T-helper 17 cell (primary cell): ENCODE measurements around the gene NLRP5. TPM values are rescaled to one million over a fixed set of nuclear protein-coding genes. Genes with fewer than 3 reads are reported as not detected.
"Not testable (repeated sequence)": the region's sequence is repeated elsewhere in the genome, so short reads cannot be mapped to it uniquely, and the experiment has no call there.

Experiments used
- ATAC-seq: fragments of 150-1000 bp; cut with Tn5 transposase; 2 replicates; pipeline ENCODE4 v1.10.0; 2021; ENCODE audit warnings: mild to moderate bottlenecking, moderate library complexity
- DNase-seq, 3 donors: peaks; one replicate each; pipeline versions ENCODE4 v3.0.0 to v3.0.0-alpha.2; 2020 to 2021
- H3K9me3 ChIP-seq: one replicate; pipeline ENCODE4 v1.7.0; 2013; ENCODE audit warnings: low read length, mild to moderate bottlenecking; ENCODE audit not compliant: control insufficient read depth, poor library complexity, severe bottlenecking
- H3K27ac Mint-ChIP-seq: one replicate; pipeline ENCODE4 v1.8.0; 2022; ENCODE audit warnings: mild to moderate bottlenecking, moderate library complexity, mixed read lengths
- H3K27me3 Mint-ChIP-seq: one replicate; pipeline ENCODE4 v1.8.0; 2022; ENCODE audit warnings: mixed read lengths
- H3K36me3 Mint-ChIP-seq: one replicate; pipeline ENCODE4 v1.8.0; 2022; ENCODE audit warnings: low read depth, mixed read lengths
- H3K4me1 Mint-ChIP-seq: one replicate; pipeline ENCODE4 v1.8.0; 2022; ENCODE audit warnings: mild to moderate bottlenecking, mixed read lengths
- H3K4me3 Mint-ChIP-seq: one replicate; pipeline ENCODE4 v1.8.0; 2022; ENCODE audit warnings: mild to moderate bottlenecking, moderate library complexity, mixed read lengths
- total RNA-seq, 4 donors: library from RNA in 2 of 4; stranded (reverse) in 2 of 4; gene quantifications; one replicate each; pipeline ENCODE4 v1.2.3 and lab custom pipeline; 2022 to 2026

NLRP5 gene
- total RNA-seq, 2 donors from 2014 or later = not detected

- DNase-seq (no peak), ATAC-seq (no peak)
- no peaks in the 10 kb centered on the region for H3K9me3 ChIP-seq
- no peaks in the 10 kb centered on the region for H3K36me3 Mint-ChIP-seq
- H3K27ac Mint-ChIP-seq = no peak overlapping the region
- H3K4me3 Mint-ChIP-seq = no peak overlapping the region
- no peaks in the 10 kb centered on the region for H3K27me3 Mint-ChIP-seq
- H3K4me1 Mint-ChIP-seq = no peaks in the 10 kb centered on the region
These were observed 28.2 kb downstream of the NLRP5 start for GRCh38 chr19:56014765-56015164.

DNA sequence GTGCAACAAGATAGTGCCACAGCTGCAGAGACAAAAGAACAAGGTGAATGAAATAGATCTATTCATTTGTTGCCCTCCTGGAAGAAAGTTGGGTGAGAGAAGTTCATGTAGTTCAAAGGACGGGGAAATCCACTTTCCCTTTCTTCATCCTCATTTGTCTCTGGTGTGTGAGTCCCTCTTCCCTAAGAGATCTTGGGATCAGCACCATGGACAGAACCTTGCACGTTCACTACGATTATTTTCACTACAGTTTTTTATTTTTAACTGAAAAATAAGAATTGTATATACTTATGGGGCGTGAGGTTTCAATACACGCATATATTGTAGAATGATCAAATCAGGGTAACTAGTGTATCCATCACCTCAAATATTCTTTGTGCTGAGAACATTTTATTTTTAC is 29.2 kb downstream of the NLRP5 start:
- no peak for DNase-seq
- no peaks in the 10 kb centered on the region for H3K4me1 Mint-ChIP-seq
- no peak overlapping the region for H3K4me3 Mint-ChIP-seq
- no peak overlapping the region for H3K27ac Mint-ChIP-seq
- no peaks in the 10 kb centered on the region for H3K27me3 Mint-ChIP-seq
- no peaks in the 10 kb centered on the region for H3K9me3 ChIP-seq
- ATAC-seq = no peak
- no peaks in the 10 kb centered on the region for H3K36me3 Mint-ChIP-seq

DNA sequence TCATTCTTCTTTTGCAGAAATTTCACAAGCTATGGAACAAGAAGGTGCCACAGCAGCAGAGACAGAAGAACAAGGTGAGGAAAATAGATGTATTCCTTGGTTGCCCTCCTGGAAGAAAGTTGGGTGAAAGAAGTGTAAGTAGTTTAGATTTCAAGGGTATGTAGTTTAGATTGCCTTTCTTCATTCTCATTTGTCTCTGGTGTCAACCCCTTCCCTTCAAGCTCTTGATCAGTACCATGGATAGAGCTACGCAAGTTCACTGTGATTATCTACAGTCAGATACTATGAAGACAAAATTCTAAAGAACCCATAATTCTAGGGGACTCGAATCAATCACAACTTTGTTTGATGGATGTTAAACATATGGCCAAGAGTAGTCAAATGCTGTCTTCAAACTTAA is 32.8 kb downstream of the NLRP5 start:
- not testable (repeated sequence) for ATAC-seq, H3K36me3 Mint-ChIP-seq, H3K27ac Mint-ChIP-seq, DNase-seq, H3K9me3 ChIP-seq, H3K4me1 Mint-ChIP-seq, H3K4me3 Mint-ChIP-seq
- peaks cover 11% of the 10 kb centered on the region for H3K27me3 Mint-ChIP-seq

GRCh38 chr19:56020355-56020975 is 33.9 kb downstream of the NLRP5 start:
- not testable (repeated sequence) for H3K27ac Mint-ChIP-seq, ATAC-seq, H3K36me3 Mint-ChIP-seq, H3K9me3 ChIP-seq, DNase-seq, H3K4me3 Mint-ChIP-seq, H3K4me1 Mint-ChIP-seq
- H3K27me3 Mint-ChIP-seq = peaks cover 11% of the 10 kb centered on the region

GRCh38 chr19:56026769-56027168 is 40.2 kb downstream of the NLRP5 start:
- no peaks in the 10 kb centered on the region for H3K36me3 Mint-ChIP-seq
- peaks cover 16% of the 10 kb centered on the region for H3K27me3 Mint-ChIP-seq
- H3K4me1 Mint-ChIP-seq = no peaks in the 10 kb centered on the region
- no peaks in the 10 kb centered on the region for H3K9me3 ChIP-seq
- no peak for ATAC-seq
- H3K27ac Mint-ChIP-seq = no peak overlapping the region
- no peak for DNase-seq
- H3K4me3 Mint-ChIP-seq = no peak overlapping the region

- no peak overlapping the region for H3K27ac Mint-ChIP-seq
- no peaks in the 10 kb centered on the region for H3K9me3 ChIP-seq
- H3K36me3 Mint-ChIP-seq = no peaks in the 10 kb centered on the region
- no peaks in the 10 kb centered on the region for H3K4me1 Mint-ChIP-seq
- ATAC-seq = no peak
- DNase-seq = no peak
- H3K27me3 Mint-ChIP-seq = peaks cover 23% of the 10 kb centered on the region
- no peak overlapping the region for H3K4me3 Mint-ChIP-seq
These were observed 67.0 kb downstream of the NLRP5 start for GRCh38 chr19:56053596-56053995.

- Mint-ChIP-seq H3K27me3 (peaks cover 53% of the 10 kb centered on the region), H3K4me1 (peaks cover 11% of the 10 kb centered on the region), H3K27ac (no peak overlapping the region), H3K4me3 (peak overlapping the region; percentile 57), H3K36me3 (peaks cover 2% of the 10 kb centered on the region)
- DNase-seq (peak; percentile 43 to 51 (median 43)), ATAC-seq (peak; percentile 67)
- no peaks in the 10 kb centered on the region for H3K9me3 ChIP-seq
These were observed 79.8 kb downstream of the NLRP5 start for GRCh38 chr19:56066152-56067023.

- peaks cover 26% of the 10 kb centered on the region for H3K27me3 Mint-ChIP-seq
- peaks cover 11% of the 10 kb centered on the region for H3K4me1 Mint-ChIP-seq
- H3K36me3 Mint-ChIP-seq = peaks cover 2% of the 10 kb centered on the region
- no peaks in the 10 kb centered on the region for H3K9me3 ChIP-seq
- no peak overlapping the region for H3K4me3 Mint-ChIP-seq
- DNase-seq = no peak
- ATAC-seq = no peak
- no peak overlapping the region for H3K27ac Mint-ChIP-seq
These were observed 83.1 kb downstream of the NLRP5 start for GRCh38 chr19:56069642-56070041.

GRCh38 chr19:56071151-56071550 is 84.6 kb downstream of the NLRP5 start:
- no peak for ATAC-seq
- DNase-seq = no peak
- H3K4me3 Mint-ChIP-seq = no peak overlapping the region
- no peaks in the 10 kb centered on the region for H3K9me3 ChIP-seq
- H3K4me1 Mint-ChIP-seq = peaks cover 9% of the 10 kb centered on the region
- peaks cover 2% of the 10 kb centered on the region for H3K36me3 Mint-ChIP-seq
- H3K27me3 Mint-ChIP-seq = peaks cover 19% of the 10 kb centered on the region
- no peak overlapping the region for H3K27ac Mint-ChIP-seq

DNA sequence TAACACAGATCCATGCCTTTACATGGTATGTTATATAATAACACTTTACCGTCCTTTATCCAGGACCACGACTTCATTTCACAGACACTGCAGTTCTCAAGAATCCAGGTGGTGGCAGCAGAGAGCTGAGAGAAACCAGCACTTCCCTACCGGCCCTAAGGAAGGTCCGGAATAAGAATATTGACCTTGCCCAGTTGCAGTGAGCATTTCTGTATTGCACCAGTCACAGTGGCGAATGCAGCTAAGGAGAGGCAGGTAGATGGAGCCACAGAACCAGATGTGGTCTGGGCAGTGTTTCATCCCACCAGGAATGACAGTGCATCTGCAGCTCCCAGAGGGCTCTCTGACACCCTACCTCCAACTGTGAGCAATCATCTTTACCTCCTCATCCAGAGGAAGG is 89.9 kb downstream of the NLRP5 start:
- H3K9me3 ChIP-seq = no peaks in the 10 kb centered on the region
- no peaks in the 10 kb centered on the region for H3K36me3 Mint-ChIP-seq
- no peak overlapping the region for H3K4me3 Mint-ChIP-seq
- no peak overlapping the region for H3K27ac Mint-ChIP-seq
- H3K27me3 Mint-ChIP-seq = peaks cover 7% of the 10 kb centered on the region
- DNase-seq (peak in 1 of 3 donors; percentile 32), ATAC-seq (no peak)
- H3K4me1 Mint-ChIP-seq = peaks cover 6% of the 10 kb centered on the region

DNA sequence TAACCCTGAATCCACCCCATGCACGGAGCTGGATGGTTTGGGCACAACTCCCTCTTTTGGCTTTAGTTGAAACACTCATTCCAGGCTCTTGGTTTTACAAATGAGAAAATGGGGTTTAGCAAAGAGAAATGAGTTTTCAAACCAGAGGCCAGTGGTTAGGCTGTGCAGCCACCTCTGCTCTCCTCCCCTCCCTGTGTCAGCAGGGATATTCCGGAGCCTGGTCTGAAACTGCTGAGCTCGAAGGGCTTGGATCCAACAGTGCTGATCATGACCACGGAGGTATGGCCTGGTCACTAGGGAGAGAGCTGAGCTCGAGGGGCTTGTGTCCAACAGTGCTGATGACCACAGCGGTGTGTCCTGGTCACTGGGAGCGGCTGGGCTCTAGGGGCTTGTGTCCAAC is 93.0 kb downstream of the NLRP5 start:
- Mint-ChIP-seq H3K27me3 (peaks cover 7% of the 10 kb centered on the region), H3K4me1 (peaks cover 8% of the 10 kb centered on the region), H3K27ac (no peak overlapping the region), H3K4me3 (no peak overlapping the region), H3K36me3 (no peaks in the 10 kb centered on the region)
- no peaks in the 10 kb centered on the region for H3K9me3 ChIP-seq
- DNase-seq (no peak), ATAC-seq (no peak)

DNA sequence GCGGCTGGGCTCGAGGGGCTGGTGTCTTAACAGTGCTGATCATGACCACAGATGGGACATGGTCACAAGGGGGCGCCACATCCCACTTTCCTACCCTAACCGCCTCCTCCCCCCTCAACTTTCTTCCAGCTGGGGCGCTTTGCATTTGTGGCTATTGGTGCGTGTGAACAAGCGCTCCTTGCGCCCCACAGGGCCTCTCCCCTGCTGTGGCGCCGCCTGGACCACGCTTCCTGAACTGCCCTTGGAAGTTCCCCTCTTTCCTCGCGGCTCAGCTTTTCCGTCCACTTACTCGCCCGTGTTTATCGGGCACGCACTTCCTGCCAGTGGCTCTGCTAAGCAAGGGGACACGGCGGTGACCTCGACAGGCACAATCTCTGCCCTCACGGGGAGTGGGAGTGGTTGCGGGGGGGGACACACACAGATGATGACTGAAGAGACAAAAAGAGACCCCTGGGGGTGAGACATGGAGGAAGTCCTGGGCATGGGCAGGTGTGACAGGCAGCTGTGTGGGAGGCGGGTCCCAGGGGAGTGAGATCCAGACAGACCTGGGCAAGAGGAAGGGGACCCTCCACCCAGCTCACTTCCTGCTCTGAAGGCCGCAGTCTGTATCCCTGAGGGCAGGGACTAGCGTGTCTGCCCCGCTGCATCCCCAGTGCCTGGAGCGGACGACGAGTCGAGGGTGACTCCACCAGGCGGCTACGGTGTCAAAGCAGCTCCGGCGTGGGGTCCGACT is 94.3 kb downstream of the NLRP5 start:
- peaks cover 7% of the 10 kb centered on the region for H3K27me3 Mint-ChIP-seq
- H3K4me1 Mint-ChIP-seq = peaks cover 8% of the 10 kb centered on the region
- peak; percentile 71 for ATAC-seq
- no peak overlapping the region for H3K27ac Mint-ChIP-seq
- no peaks in the 10 kb centered on the region for H3K36me3 Mint-ChIP-seq
- H3K9me3 ChIP-seq = no peaks in the 10 kb centered on the region
- DNase-seq = peak; percentile 38 to 54 (median 39)
- peak overlapping the region; percentile 83 for H3K4me3 Mint-ChIP-seq

GRCh38 chr19:56083668-56084067 is 97.1 kb downstream of the NLRP5 start:
- no peaks in the 10 kb centered on the region for H3K36me3 Mint-ChIP-seq
- H3K4me1 Mint-ChIP-seq = peaks cover 8% of the 10 kb centered on the region
- DNase-seq (no peak), ATAC-seq (no peak)
- H3K27me3 Mint-ChIP-seq = peaks cover 7% of the 10 kb centered on the region
- no peaks in the 10 kb centered on the region for H3K9me3 ChIP-seq
- no peak overlapping the region for H3K4me3 Mint-ChIP-seq
- H3K27ac Mint-ChIP-seq = no peak overlapping the region
